Progenitor cell of endocrine pancreas (in vitro differentiated cells): ENCODE measurements around the gene POU6F2. TPM values are rescaled to one million over a fixed set of nuclear protein-coding genes. Genes with fewer than 3 reads are reported as not detected.

Experiments used
- DNase-seq: peaks from one replicate; pipeline ENCODE4 v3.0.0; 2021; ENCODE audit warnings: low spot score; ENCODE audit not compliant: unreplicated experiment
- H3K27ac Mint-ChIP-seq: 2 replicates; pipeline ENCODE4 v1.8.0; 2021; ENCODE audit warnings: mild to moderate bottlenecking, moderate library complexity, mixed read lengths
- H3K27me3 Mint-ChIP-seq: 2 replicates; pipeline ENCODE4 v1.8.0; 2021; ENCODE audit warnings: mixed read lengths
- H3K36me3 Mint-ChIP-seq: 2 replicates; pipeline ENCODE4 v1.8.0; 2022; ENCODE audit warnings: mixed read lengths; ENCODE audit not compliant: insufficient read depth
- H3K4me1 Mint-ChIP-seq: 2 replicates; pipeline ENCODE4 v1.8.0; 2021; ENCODE audit warnings: low read depth, mixed read lengths
- H3K4me3 Mint-ChIP-seq: 2 replicates; pipeline ENCODE4 v1.8.0; 2021; ENCODE audit warnings: low read depth, mild to moderate bottlenecking, moderate library complexity, mixed read lengths
- H3K9me3 Mint-ChIP-seq: 2 replicates; pipeline ENCODE4 v1.8.0; 2021; ENCODE audit warnings: low read depth, mixed read lengths
- total RNA-seq: library from RNA; stranded (reverse); gene quantifications from 2 replicates; pipeline ENCODE4 v1.2.1, GENCODE V29; 2021
- TF ChIP-seq, protein P1 (sequence below): fragments of 200-600 bp; sonication (generic); IDR thresholded peaks from one replicate; pipeline ENCODE4 v1.5.0; 2021; ENCODE audit warnings: antibody characterized with exemption, mild to moderate bottlenecking; ENCODE audit not compliant: unreplicated experiment

The POU6F2 gene
- total RNA-seq, 1 donor from 2014 or later: 5.6 TPM

DNA sequence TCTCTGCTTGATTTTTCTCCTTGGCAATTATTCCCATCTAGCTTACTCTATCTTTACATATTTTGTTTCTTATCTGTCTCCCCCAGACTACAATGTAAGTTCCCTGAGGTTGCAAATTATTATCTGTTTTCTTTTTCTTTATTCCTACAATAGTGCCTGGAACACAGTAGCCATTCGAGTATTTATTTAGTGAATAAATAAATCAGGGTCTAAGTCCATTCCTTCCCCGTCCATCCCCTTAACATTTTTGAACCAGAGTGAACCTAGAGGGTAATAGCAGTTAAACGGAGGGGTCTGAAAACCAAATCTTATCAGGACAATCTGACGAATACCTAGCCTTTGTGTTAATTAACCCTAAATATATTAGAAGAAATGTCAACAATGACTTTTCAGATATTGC lies 335.7 kb downstream of the POU6F2 start:
- peaks cover 7% of the 10 kb centered on the region for H3K27me3 Mint-ChIP-seq
- no peaks in the 10 kb centered on the region for H3K9me3 Mint-ChIP-seq
- DNase-seq: no peak
- H3K4me1 Mint-ChIP-seq: peaks cover 4% of the 10 kb centered on the region
- no peak overlapping the region for H3K27ac Mint-ChIP-seq
- TF ChIP-seq, protein P1, sequence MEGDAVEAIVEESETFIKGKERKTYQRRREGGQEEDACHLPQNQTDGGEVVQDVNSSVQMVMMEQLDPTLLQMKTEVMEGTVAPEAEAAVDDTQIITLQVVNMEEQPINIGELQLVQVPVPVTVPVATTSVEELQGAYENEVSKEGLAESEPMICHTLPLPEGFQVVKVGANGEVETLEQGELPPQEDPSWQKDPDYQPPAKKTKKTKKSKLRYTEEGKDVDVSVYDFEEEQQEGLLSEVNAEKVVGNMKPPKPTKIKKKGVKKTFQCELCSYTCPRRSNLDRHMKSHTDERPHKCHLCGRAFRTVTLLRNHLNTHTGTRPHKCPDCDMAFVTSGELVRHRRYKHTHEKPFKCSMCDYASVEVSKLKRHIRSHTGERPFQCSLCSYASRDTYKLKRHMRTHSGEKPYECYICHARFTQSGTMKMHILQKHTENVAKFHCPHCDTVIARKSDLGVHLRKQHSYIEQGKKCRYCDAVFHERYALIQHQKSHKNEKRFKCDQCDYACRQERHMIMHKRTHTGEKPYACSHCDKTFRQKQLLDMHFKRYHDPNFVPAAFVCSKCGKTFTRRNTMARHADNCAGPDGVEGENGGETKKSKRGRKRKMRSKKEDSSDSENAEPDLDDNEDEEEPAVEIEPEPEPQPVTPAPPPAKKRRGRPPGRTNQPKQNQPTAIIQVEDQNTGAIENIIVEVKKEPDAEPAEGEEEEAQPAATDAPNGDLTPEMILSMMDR: no peak
- no peak overlapping the region for H3K4me3 Mint-ChIP-seq
- no peaks in the 10 kb centered on the region for H3K36me3 Mint-ChIP-seq

DNA sequence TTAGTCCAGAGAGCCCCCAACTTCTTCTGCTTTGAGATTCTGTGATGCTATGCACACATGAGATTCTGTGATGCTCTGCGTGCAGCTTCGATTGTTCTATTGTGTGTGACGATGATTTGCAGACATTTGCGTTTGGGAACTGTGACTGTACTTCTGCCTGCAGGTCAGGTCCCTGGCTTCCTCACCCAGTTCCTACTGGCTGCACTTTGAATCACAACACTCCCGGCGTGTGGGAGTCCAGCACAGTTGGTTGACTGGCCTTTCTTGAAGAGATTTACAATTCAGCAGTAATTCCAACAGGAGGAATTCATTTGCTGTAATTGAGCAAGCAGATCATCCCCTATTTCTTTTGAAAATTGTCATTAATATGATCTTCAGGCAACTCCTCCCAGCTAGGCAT lies 336.3 kb downstream of the POU6F2 start:
- Mint-ChIP-seq H3K9me3 (no peaks in the 10 kb centered on the region), H3K27me3 (peaks cover 7% of the 10 kb centered on the region), H3K36me3 (no peaks in the 10 kb centered on the region), H3K27ac (no peak overlapping the region), H3K4me3 (no peak overlapping the region), H3K4me1 (peaks cover 4% of the 10 kb centered on the region)
- no peak for DNase-seq
- TF ChIP-seq, protein P1: no peak

DNA sequence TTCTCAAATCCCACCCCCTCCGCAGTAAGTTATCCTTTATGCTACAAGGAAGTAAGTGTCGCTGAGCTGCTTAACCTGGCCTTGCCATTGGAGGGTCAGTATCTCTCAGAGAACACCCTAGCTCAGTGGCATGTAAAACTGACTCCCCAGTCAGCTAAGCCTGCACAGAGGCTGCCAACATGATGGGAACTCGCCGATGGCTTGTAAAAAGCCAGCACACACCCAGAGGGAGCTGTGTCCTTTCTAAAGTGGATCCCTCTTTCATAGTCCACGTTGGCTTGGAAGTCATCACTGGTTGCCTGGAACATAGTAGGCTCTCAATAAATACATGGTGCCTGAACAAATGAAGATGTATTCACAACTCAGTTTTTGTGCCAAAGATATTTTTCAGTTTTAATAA lies 339.4 kb downstream of the POU6F2 start:
- peaks cover 5% of the 10 kb centered on the region for H3K4me1 Mint-ChIP-seq
- TF ChIP-seq, protein P1: no peak
- H3K36me3 Mint-ChIP-seq: no peaks in the 10 kb centered on the region
- no peak for DNase-seq
- H3K27me3 Mint-ChIP-seq: no peaks in the 10 kb centered on the region
- H3K27ac Mint-ChIP-seq: no peak overlapping the region
- no peak overlapping the region for H3K4me3 Mint-ChIP-seq
- no peaks in the 10 kb centered on the region for H3K9me3 Mint-ChIP-seq

DNA sequence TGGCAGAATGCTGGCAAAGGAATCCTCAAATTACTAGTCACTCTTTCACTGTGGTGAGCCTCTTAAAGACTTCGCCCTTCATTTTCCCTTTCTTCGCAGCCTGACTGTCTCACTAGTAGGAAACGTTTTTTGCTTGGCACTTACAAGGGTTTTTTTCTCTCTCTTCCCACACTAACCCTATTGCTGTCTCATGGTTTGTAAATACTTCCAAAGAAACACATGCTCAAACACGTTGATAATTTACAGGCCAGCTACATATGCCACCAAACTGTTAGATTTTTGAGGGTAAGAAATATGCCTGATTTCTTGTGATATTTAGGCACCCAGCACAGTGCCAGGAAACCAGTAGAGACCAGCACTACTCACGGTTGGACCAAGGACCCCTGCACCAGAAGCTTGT lies 340.2 kb downstream of the POU6F2 start:
- TF ChIP-seq, protein P1: no peak
- Mint-ChIP-seq H3K4me3 (no peak overlapping the region), H3K36me3 (no peaks in the 10 kb centered on the region), H3K9me3 (no peaks in the 10 kb centered on the region), H3K4me1 (peaks cover 5% of the 10 kb centered on the region), H3K27ac (no peak overlapping the region), H3K27me3 (no peaks in the 10 kb centered on the region)
- DNase-seq: no peak

DNA sequence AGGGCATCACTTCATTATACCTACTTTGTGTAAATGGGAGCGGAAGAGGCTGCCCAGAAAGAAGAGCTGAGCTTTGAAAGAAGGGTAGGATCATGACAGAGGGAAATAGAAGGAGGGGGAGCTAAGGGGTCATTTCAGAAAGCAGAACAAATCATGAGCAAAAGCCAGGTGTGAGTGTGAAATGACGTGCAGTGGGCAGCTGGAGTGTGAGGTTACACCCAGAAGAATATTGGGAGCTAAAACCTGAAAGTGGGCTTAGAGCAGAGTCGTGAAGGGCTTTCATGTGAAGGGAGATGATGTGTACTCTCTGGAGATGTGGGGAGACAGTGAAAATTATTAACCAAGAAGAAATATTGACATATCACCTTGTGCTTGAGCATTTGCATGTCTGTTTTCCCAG lies 343.5 kb downstream of the POU6F2 start:
- Mint-ChIP-seq H3K27ac (no peak overlapping the region), H3K27me3 (no peaks in the 10 kb centered on the region), H3K9me3 (peaks cover 6% of the 10 kb centered on the region), H3K4me1 (peaks cover 1% of the 10 kb centered on the region), H3K4me3 (no peak overlapping the region), H3K36me3 (no peaks in the 10 kb centered on the region)
- DNase-seq: no peak
- TF ChIP-seq, protein P1: no peak
